ENCODE data around the gene KLHL17. TPM values are rescaled to one million over a fixed set of nuclear protein-coding genes. Genes with fewer than 3 reads are reported as not detected.
"Not testable (repeated sequence)": the region's sequence is repeated elsewhere in the genome, so short reads cannot be mapped to it uniquely, and the experiment has no call there.

Gene KLHL17
- total RNA-seq, 1 experiment from 2014 or later, result 66.9 TPM

DNA sequence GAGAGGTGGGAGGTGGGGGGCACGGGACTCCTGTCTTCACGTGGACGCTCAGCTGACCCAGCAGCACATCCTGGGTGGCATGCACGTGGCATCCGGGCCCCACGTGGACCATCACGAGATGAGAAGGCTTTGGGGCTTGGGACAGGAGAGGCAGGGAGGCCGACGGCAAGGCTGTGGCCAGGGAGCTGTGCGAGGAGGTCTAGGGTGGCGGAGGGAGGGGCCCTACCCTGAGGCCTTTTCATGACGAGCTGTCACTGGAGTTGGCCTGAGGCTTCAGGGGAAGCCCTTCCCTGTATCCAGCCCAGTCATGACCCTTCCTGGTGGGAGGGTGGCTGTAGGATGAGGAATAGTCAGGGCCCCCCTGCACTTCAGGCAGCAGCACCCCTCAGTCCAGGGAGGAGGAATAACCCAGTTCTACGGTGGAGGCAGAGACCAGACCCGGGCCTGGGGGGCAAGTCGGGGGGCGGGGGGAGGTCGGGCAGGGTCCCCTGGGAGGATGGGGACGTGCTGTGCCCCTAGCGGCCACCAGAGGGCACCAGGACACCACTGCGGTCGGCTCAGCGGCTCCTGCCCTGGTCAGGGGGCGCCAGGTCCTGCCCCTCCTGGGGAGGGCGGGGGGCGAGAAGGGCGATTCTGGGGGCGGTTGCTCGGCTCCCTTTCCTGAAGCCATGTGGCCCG, 23.6 kb downstream of the KLHL17 start:
- H3K27me3 Mint-ChIP-seq (ENCODE audit: low read depth), result peaks cover 59% of the 10 kb centered on the region
- TF ChIP-seq, protein P1, sequence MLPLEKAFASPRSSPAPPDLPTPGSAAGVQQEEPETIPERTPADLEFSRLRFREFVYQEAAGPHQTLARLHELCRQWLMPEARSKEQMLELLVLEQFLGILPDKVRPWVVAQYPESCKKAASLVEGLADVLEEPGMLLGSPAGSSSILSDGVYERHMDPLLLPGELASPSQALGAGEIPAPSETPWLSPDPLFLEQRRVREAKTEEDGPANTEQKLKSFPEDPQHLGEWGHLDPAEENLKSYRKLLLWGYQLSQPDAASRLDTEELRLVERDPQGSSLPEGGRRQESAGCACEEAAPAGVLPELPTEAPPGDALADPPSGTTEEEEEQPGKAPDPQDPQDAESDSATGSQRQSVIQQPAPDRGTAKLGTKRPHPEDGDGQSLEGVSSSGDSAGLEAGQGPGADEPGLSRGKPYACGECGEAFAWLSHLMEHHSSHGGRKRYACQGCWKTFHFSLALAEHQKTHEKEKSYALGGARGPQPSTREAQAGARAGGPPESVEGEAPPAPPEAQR (CRISPR knock-in tag; IDR thresholded peaks at IDR 0.05), result no peak
- TF ChIP-seq GRHL2 (CRISPR knock-in tag; IDR thresholded peaks at IDR 0.05; ENCODE audit: insufficient replicate concordance, severe bottlenecking) (no peak), GTF2I (CRISPR knock-in tag; conservative IDR thresholded peaks at IDR 0.05) (no peak)
- TF ChIP-seq, protein P2, sequence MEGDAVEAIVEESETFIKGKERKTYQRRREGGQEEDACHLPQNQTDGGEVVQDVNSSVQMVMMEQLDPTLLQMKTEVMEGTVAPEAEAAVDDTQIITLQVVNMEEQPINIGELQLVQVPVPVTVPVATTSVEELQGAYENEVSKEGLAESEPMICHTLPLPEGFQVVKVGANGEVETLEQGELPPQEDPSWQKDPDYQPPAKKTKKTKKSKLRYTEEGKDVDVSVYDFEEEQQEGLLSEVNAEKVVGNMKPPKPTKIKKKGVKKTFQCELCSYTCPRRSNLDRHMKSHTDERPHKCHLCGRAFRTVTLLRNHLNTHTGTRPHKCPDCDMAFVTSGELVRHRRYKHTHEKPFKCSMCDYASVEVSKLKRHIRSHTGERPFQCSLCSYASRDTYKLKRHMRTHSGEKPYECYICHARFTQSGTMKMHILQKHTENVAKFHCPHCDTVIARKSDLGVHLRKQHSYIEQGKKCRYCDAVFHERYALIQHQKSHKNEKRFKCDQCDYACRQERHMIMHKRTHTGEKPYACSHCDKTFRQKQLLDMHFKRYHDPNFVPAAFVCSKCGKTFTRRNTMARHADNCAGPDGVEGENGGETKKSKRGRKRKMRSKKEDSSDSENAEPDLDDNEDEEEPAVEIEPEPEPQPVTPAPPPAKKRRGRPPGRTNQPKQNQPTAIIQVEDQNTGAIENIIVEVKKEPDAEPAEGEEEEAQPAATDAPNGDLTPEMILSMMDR (IDR thresholded peaks at IDR 0.05), result peak; percentile 98
- H3K27ac Mint-ChIP-seq, result no peak overlapping the region
- no peaks in the 10 kb centered on the region for H3K4me1 Mint-ChIP-seq
- POLR2A ChIA-PET, result interaction anchor here (1.2 kb wide), 1 partner anchor 57 kb away, joined by 5 read pairs; no protein-coding TSS in a partner anchor
- ATAC-seq, result peak; percentile 92
- peaks cover 9% of the 10 kb centered on the region for H3K9me3 Mint-ChIP-seq
- H3K4me3 Mint-ChIP-seq, result no peak overlapping the region
- no peaks in the 10 kb centered on the region for H3K36me3 Mint-ChIP-seq
- CTCF ChIA-PET, result interaction anchor here (0.6 to 6.3 kb wide), 36 partner anchors 8 to 308 kb away, joined by 3 to 77 read pairs (median 4); partner anchors contain the start of genes HES4, ISG15, PLEKHN1 and TTLL10
- peak; percentile 85 for DNase-seq (ENCODE audit: low spot score)

- Mint-ChIP-seq H3K27ac (no peak overlapping the region), H3K36me3 (no peaks in the 10 kb centered on the region), H3K4me1 (no peaks in the 10 kb centered on the region), H3K4me3 (no peak overlapping the region), H3K9me3 (peaks cover 12% of the 10 kb centered on the region), H3K27me3 (ENCODE audit: low read depth) (peaks cover 64% of the 10 kb centered on the region)
- DNase-seq (ENCODE audit: low spot score), result no peak
- TF ChIP-seq HMGA2 (CRISPR knock-in tag; IDR thresholded peaks at IDR 0.05) (peak; percentile 32; the same call in 1 of the 2 replicates), SP1 (CRISPR knock-in tag; conservative IDR thresholded peaks at IDR 0.05) (no peak)
- ATAC-seq, result no peak
- ChIA-PET POLR2A (interaction anchor here (1.2 kb wide), 1 partner anchor 56 kb away, joined by 5 read pairs; no protein-coding TSS in a partner anchor), CTCF (interaction anchor here (0.5 to 6.3 kb wide), 35 partner anchors 9 to 307 kb away, joined by 3 to 77 read pairs (median 4); partner anchors contain the start of genes HES4, ISG15, PLEKHN1 and RNF223)
These were observed 24.1 kb downstream of the KLHL17 start for GRCh38 chr1:984476-984814.

- CTCF ChIA-PET, result interaction anchor here (0.7 to 6.3 kb wide), 19 partner anchors 9 to 307 kb away, joined by 3 to 77 read pairs (median 6); partner anchors contain the start of genes HES4, PLEKHN1 and UBE2J2
- peaks cover 12% of the 10 kb centered on the region for H3K9me3 Mint-ChIP-seq
- H3K36me3 Mint-ChIP-seq, result no peaks in the 10 kb centered on the region
- peaks cover 71% of the 10 kb centered on the region for H3K27me3 Mint-ChIP-seq (ENCODE audit: low read depth)
- ATAC-seq, result no peak
- TF ChIP-seq MLX (CRISPR knock-in tag; IDR thresholded peaks at IDR 0.05), result no peak
- TF ChIP-seq, protein P3, sequence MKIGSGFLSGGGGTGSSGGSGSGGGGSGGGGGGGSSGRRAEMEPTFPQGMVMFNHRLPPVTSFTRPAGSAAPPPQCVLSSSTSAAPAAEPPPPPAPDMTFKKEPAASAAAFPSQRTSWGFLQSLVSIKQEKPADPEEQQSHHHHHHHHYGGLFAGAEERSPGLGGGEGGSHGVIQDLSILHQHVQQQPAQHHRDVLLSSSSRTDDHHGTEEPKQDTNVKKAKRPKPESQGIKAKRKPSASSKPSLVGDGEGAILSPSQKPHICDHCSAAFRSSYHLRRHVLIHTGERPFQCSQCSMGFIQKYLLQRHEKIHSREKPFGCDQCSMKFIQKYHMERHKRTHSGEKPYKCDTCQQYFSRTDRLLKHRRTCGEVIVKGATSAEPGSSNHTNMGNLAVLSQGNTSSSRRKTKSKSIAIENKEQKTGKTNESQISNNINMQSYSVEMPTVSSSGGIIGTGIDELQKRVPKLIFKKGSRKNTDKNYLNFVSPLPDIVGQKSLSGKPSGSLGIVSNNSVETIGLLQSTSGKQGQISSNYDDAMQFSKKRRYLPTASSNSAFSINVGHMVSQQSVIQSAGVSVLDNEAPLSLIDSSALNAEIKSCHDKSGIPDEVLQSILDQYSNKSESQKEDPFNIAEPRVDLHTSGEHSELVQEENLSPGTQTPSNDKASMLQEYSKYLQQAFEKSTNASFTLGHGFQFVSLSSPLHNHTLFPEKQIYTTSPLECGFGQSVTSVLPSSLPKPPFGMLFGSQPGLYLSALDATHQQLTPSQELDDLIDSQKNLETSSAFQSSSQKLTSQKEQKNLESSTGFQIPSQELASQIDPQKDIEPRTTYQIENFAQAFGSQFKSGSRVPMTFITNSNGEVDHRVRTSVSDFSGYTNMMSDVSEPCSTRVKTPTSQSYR (CRISPR knock-in tag; IDR thresholded peaks at IDR 0.05), result no peak
- TF ChIP-seq MAX (CRISPR knock-in tag; IDR thresholded peaks at IDR 0.05), result no peak
- no peak for TF ChIP-seq SMAD3 (CRISPR knock-in tag; IDR thresholded peaks at IDR 0.05; ENCODE audit: borderline replicate concordance)
- TF ChIP-seq ZNF416 (CRISPR knock-in tag; IDR thresholded peaks at IDR 0.05), result no peak
- H3K4me3 Mint-ChIP-seq, result no peak overlapping the region
- H3K27ac Mint-ChIP-seq, result no peak overlapping the region
- DNase-seq (ENCODE audit: low spot score), result no peak
- POLR2A ChIA-PET, result interaction anchor here (1.2 kb wide), 1 partner anchor 56 kb away, joined by 5 read pairs; no protein-coding TSS in a partner anchor
- no peaks in the 10 kb centered on the region for H3K4me1 Mint-ChIP-seq
These were observed 24.7 kb downstream of the KLHL17 start for GRCh38 chr1:985126-985525.

DNA sequence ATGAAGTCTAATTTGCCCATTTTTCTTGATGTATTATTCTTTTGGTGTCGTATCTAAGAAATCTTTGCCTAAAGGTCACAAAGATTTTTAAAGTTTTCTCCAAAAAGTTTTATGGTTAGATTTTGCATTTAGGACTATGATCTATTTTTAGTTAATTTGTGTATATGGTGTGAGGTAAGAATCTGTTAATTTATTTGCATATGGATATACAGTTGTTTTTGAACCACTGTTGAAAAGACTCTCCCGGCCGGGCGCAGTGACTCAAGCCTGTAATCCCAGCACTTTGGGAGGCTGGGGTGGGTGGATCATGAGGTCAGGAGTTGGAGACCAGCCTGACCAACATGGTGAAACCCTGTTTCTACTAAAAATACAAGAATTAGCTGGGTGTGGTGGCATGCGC, 27.7 kb downstream of the KLHL17 start:
- H3K4me1 Mint-ChIP-seq; ATAC-seq; H3K4me3 Mint-ChIP-seq; H3K27ac Mint-ChIP-seq; POLR2A ChIA-PET; CTCF ChIA-PET; DNase-seq (ENCODE audit: low spot score); H3K36me3 Mint-ChIP-seq: not testable (repeated sequence)
- peaks cover 91% of the 10 kb centered on the region for H3K27me3 Mint-ChIP-seq (ENCODE audit: low read depth)
- peaks cover 21% of the 10 kb centered on the region for H3K9me3 Mint-ChIP-seq

DNA sequence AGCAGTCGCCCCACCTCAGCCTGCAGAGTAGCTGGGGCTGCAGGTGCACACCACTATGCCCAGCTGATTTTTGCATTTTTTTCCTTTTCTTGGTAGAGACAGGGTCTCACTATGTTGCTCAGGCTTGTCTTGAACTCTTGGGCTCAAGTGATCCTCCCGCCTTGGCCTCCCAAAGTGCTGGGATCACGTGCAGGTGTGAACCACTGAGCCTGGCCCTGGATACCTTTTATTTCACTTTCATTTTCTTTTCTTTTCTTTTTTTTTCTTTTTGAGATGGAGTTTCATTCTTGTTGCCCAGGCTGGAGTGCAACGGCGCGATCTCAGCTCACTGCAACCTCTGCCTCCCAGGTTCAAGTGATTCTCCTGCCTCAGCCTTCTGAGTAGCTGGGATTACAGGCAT, 30.9 kb downstream of the KLHL17 start:
- DNase-seq (ENCODE audit: low spot score); CTCF ChIA-PET; H3K27ac Mint-ChIP-seq; H3K4me1 Mint-ChIP-seq; POLR2A ChIA-PET; ATAC-seq; H3K36me3 Mint-ChIP-seq; H3K4me3 Mint-ChIP-seq: not testable (repeated sequence)
- H3K9me3 Mint-ChIP-seq, result peaks cover 21% of the 10 kb centered on the region
- H3K27me3 Mint-ChIP-seq (ENCODE audit: low read depth), result peaks cover 92% of the 10 kb centered on the region
